Brain microvascular endothelial cell (primary cell): ENCODE measurements around the gene SLC24A3.

Experiments used
- DNase-seq: peaks from one replicate; pipeline ENCODE4 v3.0.0-alpha.2; 2020
- H3K27ac ChIP-seq: fragments of 250-450 bp; sonication (Bioruptor Pico); 2 replicates; pipeline ENCODE4 v1.5.1; 2020; ENCODE audit warnings: mild to moderate bottlenecking, moderate library complexity
- H3K27me3 ChIP-seq: fragments of 250-450 bp; sonication (Bioruptor Pico); replicated peaks from 2 replicates; pipeline ENCODE4 v1.5.1; 2020; ENCODE audit warnings: mild to moderate bottlenecking
- H3K36me3 ChIP-seq: fragments of 250-450 bp; sonication (Bioruptor Pico); replicated peaks from 2 replicates; pipeline ENCODE4 v1.5.1; 2020; ENCODE audit warnings: mild to moderate bottlenecking
- H3K4me3 ChIP-seq: 2 replicates; pipeline ENCODE4 v1.5.1; 2011; ENCODE audit warnings: low read depth, mild to moderate bottlenecking, control low read depth, low read length, moderate library complexity
- CTCF ChIP-seq: IDR thresholded peaks from 2 replicates; pipeline ENCODE4 v1.5.1; 2011; ENCODE audit warnings: low read depth, mild to moderate bottlenecking, moderate library complexity, low read length, control low read depth, inconsistent platforms; ENCODE audit errors: missing control alignments
- in situ Hi-C: cut with HindIII; loops from 2 replicates; pipeline ENCODE4 v1.10.0; 2017; ENCODE audit warnings: low sequenced_read_pairs, low pct_ligation_motif_present

SLC24A3 gene

GRCh38 chr20:19589787-19590362 lies 377.4 kb downstream of the SLC24A3 start:
- no peak overlapping the region for H3K27ac ChIP-seq
- no peaks in the 10 kb centered on the region for H3K27me3 ChIP-seq
- DNase-seq: no peak
- no peak overlapping the region for H3K4me3 ChIP-seq
- no peak for TF ChIP-seq CTCF
- in situ Hi-C loops: no loop called here
- H3K36me3 ChIP-seq: no peaks in the 10 kb centered on the region

- no peak for TF ChIP-seq CTCF
- in situ Hi-C loops: no loop called here
- no peaks in the 10 kb centered on the region for H3K36me3 ChIP-seq
- H3K4me3 ChIP-seq: no peak overlapping the region
- no peak for DNase-seq
- no peak overlapping the region for H3K27ac ChIP-seq
- no peaks in the 10 kb centered on the region for H3K27me3 ChIP-seq
These were observed 377.9 kb downstream of the SLC24A3 start for GRCh38 chr20:19590382-19590781.

- in situ Hi-C loops: no loop called here
- Histone ChIP-seq H3K27me3 (no peaks in the 10 kb centered on the region), H3K36me3 (no peaks in the 10 kb centered on the region), H3K27ac (no peak overlapping the region), H3K4me3 (no peak overlapping the region)
- no peak for TF ChIP-seq CTCF
- DNase-seq: no peak
These were observed 381.3 kb downstream of the SLC24A3 start for GRCh38 chr20:19593762-19594161.

- in situ Hi-C loops: no loop called here
These were observed 382.5 kb downstream of the SLC24A3 start for GRCh38 chr20:19594896-19595295.

GRCh38 chr20:19598117-19598850 lies 385.8 kb downstream of the SLC24A3 start:
- Histone ChIP-seq H3K4me3 (no peak overlapping the region), H3K27me3 (no peaks in the 10 kb centered on the region), H3K27ac (no peak overlapping the region), H3K36me3 (no peaks in the 10 kb centered on the region)
- no peak for DNase-seq
- in situ Hi-C loops: no loop called here
- TF ChIP-seq CTCF: no peak

More at GRCh38 chr20:19594896-19595295, 382.5 kb downstream of the SLC24A3 start:
- Histone ChIP-seq H3K27me3 (no peaks in the 10 kb centered on the region), H3K27ac (no peak overlapping the region), H3K4me3 (no peak overlapping the region), H3K36me3 (no peaks in the 10 kb centered on the region)
- DNase-seq: no peak
- no peak for TF ChIP-seq CTCF
